Loucy (cell line): ENCODE data around the gene MOK.

Source experiments
- EZH2phosphoT487 ChIP-seq: fragments of 200-600 bp; IDR thresholded peaks from 2 replicates; pipeline ENCODE4 v1.6.1; 2018; ENCODE audit warnings: antibody characterized with exemption, mild to moderate bottlenecking, moderate library complexity, borderline replicate concordance
- TF ChIP-seq, protein P1 (sequence below): fragments of 200-600 bp; sonication (generic); conservative IDR thresholded peaks from 2 replicates; pipeline ENCODE4 v1.5.1; 2014; ENCODE audit warnings: mild to moderate bottlenecking, antibody characterized with exemption, low read length

DNA sequence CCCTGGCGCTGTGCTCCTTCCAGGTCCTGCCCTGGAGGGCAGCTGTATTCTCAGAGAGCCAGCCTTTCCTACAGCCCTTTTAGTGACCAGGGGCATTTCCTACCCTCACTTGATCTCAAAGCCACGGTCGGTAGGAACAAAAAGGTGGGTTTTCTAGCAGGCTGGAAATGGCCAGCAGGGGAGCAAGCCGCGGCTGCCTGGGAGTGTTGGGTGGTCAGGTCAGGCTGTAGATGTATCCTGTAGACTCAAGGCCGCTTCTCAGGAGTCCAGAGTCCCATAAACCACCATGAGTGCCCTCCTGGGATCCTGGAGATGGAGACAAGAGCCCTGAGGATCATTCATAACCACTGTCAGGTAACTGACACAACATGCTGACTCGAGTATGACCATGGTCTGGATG is 39.1 kb upstream of the MOK start:
- TF ChIP-seq, protein P1, sequence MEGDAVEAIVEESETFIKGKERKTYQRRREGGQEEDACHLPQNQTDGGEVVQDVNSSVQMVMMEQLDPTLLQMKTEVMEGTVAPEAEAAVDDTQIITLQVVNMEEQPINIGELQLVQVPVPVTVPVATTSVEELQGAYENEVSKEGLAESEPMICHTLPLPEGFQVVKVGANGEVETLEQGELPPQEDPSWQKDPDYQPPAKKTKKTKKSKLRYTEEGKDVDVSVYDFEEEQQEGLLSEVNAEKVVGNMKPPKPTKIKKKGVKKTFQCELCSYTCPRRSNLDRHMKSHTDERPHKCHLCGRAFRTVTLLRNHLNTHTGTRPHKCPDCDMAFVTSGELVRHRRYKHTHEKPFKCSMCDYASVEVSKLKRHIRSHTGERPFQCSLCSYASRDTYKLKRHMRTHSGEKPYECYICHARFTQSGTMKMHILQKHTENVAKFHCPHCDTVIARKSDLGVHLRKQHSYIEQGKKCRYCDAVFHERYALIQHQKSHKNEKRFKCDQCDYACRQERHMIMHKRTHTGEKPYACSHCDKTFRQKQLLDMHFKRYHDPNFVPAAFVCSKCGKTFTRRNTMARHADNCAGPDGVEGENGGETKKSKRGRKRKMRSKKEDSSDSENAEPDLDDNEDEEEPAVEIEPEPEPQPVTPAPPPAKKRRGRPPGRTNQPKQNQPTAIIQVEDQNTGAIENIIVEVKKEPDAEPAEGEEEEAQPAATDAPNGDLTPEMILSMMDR: no peak
- TF ChIP-seq EZH2phosphoT487: no peak
